Breast epithelium (tissue), 3 donors: ENCODE results near the gene DUSP22.

Experiments used
- CTCF ChIP-seq, 3 donors: fragments of 450-650 bp; IDR thresholded peaks; one replicate each; pipeline ENCODE4 v1.5.1; 2016 to 2017; ENCODE audit warnings: antibody characterized with exemption in 3 of 3, mild to moderate bottlenecking in 3 of 3, moderate library complexity in 3 of 3
- POLR2A ChIP-seq: fragments of 450-650 bp; IDR thresholded peaks from one replicate; pipeline ENCODE4 v1.6.1; 2016; ENCODE audit warnings: antibody characterized with exemption, mild to moderate bottlenecking, moderate library complexity
- POLR2AphosphoS5 ChIP-seq, 3 donors: sonication (generic); formaldehyde crosslinking; IDR thresholded peaks; one replicate each; pipeline ENCODE4 v1.6.1; 2017; ENCODE audit warnings: antibody characterized with exemption in 3 of 3

GRCh38 chr6:293193-294174, 1.2 kb downstream of the DUSP22 start:
- TF ChIP-seq CTCF (IDR thresholded peaks at IDR 0.05) (no peak), POLR2A (no peak), POLR2AphosphoS5 (IDR thresholded peaks at IDR 0.05) (peak in 1 of 3 donors; percentile 52)
